Hair follicle dermal papilla cell (primary cell): Measurements from ENCODE around the gene GPBAR1. TPM values are rescaled to one million over a fixed set of nuclear protein-coding genes. Genes with fewer than 3 reads are reported as not detected.

Experiments used
- total RNA-seq: library from RNA; depleted of rRNA; stranded (reverse); fragments of >200 nt; gene quantifications from 2 replicates; pipeline ENCODE4 v1.2.3, GENCODE V29; 2012

Gene GPBAR1
- 0.24 and 0.32 TPM in 2 replicates for total RNA-seq

GRCh38 chr2:218260742-218261422, at the start of gene GPBAR1:
Gene GPBAR1, plus strand, starts transcription at chr2:218261015. Its CDS starts 1,710 bp downstream, at chr2:218262725.

GRCh38 chr2:218216674-218217359, 44.0 kb upstream of the GPBAR1 start, which contains the start of gene ARPC2:
Gene ARPC2, plus strand, starts transcription at chr2:218217189. Its CDS starts 282 bp downstream, at chr2:218217471.

GRCh38 chr2:218269900-218270720, 9.3 kb downstream of the GPBAR1 start, which contains the start of the genes AAMP and PNKD:
Gene AAMP, minus strand, starts transcription at chr2:218270137. Its CDS starts 51 bp downstream, at chr2:218270086.
Gene PNKD, plus strand, starts transcription at chr2:218270519. Its CDS starts 17 bp downstream, at chr2:218270536.

GRCh38 chr2:218292048-218293014, 31.5 kb downstream of the GPBAR1 start, which contains the start of gene TMBIM1:
Gene TMBIM1, minus strand, starts transcription at chr2:218292503. Its CDS starts 10,362 bp downstream, at chr2:218282141.

Other genes with a start within 250 kb of the GPBAR1 start
- not detected in 2 replicates for gene RUFY4, start 191.8 kb upstream of the GPBAR1 start, total RNA-seq
- not detected in 2 replicates for gene CXCR2, start 135.0 kb upstream of the GPBAR1 start, total RNA-seq
- not detected in 2 replicates for gene CXCR1, start 94.1 kb upstream of the GPBAR1 start, total RNA-seq
- 266 and 299 TPM in 2 replicates for gene ARPC2, start 43.8 kb upstream of the GPBAR1 start, total RNA-seq
- gene AAMP, start 9.1 kb downstream of the GPBAR1 start, total RNA-seq, result 73.2 and 79.1 TPM in 2 replicates
- gene PNKD, start 9.5 kb downstream of the GPBAR1 start, total RNA-seq, result 17.5 and 18.1 TPM in 2 replicates
- gene TMBIM1, start 31.5 kb downstream of the GPBAR1 start, total RNA-seq, result 175 and 210 TPM in 2 replicates
- not detected in 2 replicates for gene CATIP, start 95.8 kb downstream of the GPBAR1 start, total RNA-seq
- gene SLC11A1, start 121.3 kb downstream of the GPBAR1 start, total RNA-seq, result under 0.01 and 0.16 TPM in 2 replicates
- 85.5 and 91.6 TPM in 2 replicates for gene CTDSP1, start 138.9 kb downstream of the GPBAR1 start, total RNA-seq
- under 0.01 TPM in 1 of 2 replicates, not detected in the other for gene VIL1, start 158.1 kb downstream of the GPBAR1 start, total RNA-seq